HK-2 (cell line): ENCODE measurements around the gene AQP1.

ENCODE experiments used
- DNase-seq: peaks from one replicate; pipeline ENCODE4 v3.0.0-alpha.2; 2018; ENCODE audit not compliant: unreplicated experiment

AQP1 gene

DNA sequence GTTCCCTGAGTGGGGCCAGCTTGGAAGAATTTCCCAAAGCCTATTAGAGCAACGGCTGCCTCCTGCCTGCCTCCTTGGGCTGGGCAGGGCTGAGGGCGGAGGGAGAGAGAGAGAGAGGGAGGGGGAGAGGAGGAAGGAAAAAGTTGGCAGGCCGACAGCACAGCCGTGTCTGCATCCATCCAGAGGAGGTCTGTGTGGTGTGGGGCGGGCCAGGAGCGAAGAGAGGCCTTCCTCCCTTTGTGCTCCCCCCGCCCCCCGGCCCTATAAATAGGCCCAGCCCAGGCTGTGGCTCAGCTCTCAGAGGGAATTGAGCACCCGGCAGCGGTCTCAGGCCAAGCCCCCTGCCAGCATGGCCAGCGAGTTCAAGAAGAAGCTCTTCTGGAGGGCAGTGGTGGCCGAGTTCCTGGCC is at the start of gene AQP1:
Gene AQP1, plus strand, starts transcription at position 293 of the 409 bp plus-strand sequence. Its CDS starts 57 bp downstream, at position 350.
- no peak for DNase-seq

DNA sequence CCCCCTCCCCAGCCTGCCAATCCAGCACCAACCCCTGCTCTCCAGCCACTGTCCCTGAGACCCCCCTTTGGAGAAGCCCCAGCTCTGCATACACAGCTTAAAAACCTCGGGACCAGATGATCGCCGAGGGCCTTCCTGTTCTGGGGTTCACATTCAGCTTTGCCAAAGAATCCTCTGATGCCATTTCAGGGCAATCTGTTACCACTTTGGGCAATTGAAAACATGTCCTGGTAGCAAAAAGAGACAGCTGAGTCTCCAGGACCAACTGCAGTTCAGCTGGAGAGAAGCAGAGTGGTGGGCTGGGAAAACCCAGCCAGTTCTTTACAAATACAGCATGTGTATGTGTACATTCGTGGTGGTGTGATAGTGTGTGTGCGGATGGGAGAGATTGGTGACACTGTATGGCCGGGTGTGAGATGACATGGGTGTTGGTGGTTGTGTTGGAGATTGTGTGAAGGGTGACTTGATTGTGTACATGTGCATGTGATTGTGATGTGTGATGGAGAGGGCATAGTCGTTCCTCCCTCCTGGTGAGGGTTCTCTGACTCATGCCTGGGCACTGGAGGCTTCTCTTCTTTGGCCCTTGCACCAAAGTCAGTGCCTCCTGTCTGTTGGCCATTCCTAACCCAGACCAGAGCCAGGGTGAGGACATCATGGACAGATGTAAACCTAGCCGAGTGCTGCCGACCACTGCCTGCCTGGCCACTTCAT is 48.5 kb upstream of the AQP1 start:
- DNase-seq = no peak

DNA sequence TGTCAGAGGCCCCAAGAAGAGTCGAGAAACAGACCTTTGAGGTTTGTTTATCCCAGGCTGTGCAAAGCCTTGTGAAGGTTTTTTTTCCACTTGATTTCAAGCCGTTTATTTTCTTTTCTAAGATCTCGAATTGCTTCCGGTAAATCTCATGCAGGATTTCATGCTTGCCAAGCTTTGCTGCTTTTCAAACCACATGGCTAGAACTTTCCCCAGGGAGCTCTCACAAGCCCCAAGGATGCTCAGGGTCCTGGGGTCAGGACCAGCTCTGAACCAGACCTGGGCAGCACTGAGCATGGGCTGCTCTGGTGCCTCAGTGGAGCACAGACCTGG is 48.0 kb upstream of the AQP1 start:
- DNase-seq = no peak

DNA sequence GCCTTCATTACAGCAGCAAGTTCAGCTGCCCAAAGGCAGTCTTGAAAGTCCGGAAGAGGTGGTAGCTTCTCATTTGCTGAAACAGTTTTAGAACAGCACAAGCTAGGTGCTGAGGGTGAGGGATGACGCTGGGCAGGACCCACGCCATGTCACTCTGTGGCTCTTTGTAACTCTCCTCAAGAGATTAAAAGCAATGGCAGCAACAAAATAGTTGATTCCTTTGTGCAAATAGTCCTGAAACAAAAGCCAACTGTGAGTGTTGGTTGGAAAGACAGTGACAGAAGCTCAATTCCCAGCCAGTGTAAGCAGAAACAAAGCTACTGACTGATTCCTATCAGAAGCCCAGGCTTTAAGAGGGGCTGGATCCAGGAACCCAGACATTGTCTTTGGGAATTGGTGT is 47.6 kb upstream of the AQP1 start:
- no peak for DNase-seq

DNA sequence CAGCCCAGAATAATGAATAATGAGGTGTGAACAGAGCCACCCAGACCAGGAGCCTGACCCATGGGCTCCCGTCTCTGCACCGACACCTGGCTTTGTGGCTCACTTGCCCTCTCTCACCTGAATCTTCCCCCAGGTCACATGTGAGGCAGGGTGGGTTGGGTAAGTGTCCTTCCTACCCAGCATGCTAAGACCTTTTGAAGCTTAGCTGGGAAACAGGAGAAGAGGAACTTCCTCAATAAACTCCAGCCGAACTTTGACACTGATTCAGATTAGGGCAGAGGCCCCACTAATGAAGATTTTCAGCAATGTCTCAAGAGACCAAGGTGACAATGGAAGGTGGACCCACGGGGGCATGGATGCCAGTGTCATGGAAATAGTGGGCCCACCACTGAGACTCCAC is 46.6 kb upstream of the AQP1 start:
- no peak for DNase-seq

DNA sequence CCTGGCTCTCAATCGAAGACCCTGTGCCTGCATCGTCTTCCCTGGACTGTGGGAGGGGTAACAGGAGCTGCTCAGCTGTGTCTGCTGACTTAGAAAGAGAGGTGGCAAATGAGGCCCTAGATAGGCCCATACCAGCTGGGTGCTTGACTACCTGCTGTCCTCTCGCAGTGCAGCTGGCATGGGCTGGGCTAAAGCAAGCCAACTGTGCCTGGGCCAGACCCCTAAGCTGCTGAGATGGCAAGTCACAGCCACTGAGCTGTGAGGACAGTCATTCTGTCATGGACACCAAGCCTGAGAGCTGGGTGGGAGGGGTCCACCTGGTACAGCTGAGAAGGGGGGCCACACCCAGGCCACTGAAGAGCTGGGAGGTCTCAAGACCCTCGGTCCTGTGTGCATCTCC is 45.8 kb upstream of the AQP1 start:
- DNase-seq = no peak

DNA sequence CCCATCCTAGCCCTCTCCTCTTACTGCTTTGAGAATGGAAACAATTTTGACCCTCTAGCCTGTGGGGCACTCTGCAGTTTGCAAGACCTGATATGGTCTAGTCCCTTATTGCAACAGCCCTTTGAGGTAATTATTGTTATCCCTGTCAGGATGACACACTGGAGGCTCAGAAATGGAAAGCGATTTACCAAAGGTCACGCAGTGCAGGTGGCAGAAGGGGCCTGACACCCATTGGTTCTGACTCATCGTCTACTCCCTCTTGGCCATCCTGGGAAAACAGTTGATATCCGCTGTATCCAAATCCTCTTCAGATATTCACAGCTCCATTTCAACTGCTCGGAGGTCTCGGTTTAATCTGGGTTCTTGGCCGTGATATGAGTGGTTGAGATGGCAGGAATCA is 44.7 kb upstream of the AQP1 start:
- no peak for DNase-seq

DNA sequence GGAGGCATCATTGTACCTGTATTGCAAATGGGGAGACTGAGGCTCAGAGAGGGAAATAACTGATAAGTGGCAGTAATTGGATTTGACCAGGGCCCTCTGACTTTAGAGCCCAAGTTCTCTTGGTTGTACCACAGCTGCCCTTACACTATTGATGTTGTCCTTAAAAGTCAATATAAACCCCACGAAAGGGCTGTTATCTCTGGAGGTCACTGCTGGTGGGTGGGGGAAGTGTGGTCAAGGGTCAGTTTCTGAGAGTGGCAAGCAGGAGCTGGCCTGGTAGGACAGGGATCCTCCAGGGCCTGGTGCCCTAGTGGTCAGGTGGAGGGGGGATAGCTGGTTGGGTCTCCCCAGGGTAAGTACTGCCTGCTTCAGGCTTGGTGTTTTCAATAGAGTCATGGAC is 44.2 kb upstream of the AQP1 start:
- no peak for DNase-seq

DNA sequence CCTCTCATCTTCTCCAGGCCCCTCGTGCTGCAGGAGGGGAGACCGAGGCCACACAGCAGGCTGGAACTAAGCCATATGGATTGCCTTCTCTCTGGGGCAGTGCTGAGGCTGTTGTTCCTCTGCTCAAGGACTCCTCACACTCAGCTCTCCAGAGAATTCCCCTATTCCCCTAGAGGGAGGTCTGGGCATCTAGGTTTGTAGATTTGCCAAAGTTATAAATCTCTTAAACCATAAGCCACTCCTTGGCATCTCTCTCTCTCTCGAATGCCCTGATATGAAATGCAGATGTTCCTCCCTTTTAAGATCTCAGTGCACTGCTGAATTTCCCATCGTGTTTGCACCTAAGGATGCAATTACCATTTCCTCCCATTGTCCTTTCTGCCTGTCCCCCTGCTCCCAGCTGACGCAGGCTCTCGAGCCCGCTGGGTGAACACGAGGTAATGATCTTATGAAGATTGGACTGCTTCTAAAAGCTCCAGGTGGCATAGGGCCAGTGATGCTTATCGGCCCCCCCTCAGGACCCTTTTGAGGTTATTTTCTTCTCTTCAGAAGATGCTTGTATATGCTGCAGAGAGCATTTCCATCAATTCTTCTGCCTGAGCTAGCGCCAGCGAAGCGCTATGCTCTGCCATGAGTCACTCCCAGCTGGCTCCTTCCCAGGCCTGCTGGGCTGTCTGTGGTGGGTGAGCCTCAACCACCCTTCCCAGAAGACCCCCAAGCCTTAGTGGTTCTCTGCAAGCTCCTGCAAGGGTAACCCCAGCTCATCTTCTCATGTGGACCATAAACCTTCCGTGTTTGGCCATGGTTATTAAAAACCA is 41.6 kb upstream of the AQP1 start:
- no peak for DNase-seq

DNA sequence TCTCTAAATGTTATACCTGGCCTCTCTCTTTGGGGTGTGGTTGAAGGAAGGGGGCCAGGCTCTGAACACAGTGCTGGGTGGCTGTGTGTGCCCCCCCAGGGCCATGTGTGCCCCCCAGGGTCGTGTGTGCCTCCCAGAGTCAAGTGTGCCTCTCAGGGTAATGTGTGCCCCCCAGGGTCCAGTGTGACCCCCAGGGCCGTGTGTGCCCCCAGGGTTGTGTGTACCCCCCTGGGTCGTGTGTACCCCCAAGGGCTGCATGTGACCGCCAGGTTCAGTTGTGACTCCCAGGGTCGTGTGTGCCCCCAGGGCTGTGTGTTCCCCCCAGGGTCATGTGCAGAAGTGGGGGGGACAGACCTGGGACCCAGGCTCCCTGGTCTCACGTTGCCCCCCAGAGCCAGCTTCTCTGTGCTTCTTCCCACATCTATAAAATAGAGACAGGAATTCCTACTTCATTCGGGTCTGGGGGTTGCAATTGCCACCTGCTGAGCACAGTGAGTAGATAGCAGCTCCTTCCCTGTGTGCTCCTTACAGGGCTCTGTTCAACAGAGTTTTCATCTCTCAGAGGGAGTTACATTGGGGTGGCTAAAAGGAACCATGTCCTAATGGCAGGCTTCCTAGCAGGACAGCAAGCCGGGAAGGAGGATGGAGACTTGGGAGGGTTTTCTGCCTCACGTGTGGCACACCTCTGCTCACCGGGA is 40.7 kb upstream of the AQP1 start:
- no peak for DNase-seq

DNA sequence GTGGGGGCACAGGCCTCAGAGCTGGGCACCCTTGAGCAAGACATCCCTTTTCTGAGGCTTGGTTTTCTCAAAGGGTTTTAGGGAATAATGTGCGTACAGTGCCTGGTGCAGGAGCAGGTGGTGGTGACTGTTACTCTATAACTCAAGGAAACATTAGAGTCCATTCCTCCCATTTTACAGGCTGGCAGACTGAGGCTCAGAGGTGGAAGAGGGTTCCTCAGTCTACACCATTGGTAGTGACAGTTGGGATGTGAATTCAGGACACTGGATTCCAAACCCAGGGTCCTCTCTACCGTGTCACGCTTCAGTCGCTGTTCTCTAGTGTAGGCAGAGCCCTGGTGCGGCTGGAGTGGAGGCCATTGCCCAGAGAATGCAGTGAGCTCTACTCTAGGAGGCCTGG is 40.0 kb upstream of the AQP1 start:
- no peak for DNase-seq

DNA sequence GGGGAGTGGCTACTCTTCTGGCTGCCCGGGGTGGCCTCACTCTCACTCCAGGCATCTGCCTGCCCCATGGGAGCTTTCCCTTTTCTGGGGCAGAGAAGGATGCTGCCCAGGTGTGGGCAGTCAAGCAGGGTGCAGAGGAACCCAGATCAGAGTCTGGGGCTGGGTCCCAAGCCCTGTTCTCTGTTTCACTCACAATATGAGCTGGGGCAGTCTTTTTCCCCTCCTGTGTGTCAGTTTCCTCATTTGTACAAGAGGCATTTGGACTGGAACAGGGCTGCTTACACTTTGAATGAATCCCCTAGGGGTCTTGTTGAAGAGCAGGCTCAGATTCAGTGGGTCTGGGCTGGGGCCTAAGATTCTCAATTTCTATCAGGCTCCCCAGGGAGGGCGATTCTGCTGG is 38.4 kb upstream of the AQP1 start:
- no peak for DNase-seq

DNA sequence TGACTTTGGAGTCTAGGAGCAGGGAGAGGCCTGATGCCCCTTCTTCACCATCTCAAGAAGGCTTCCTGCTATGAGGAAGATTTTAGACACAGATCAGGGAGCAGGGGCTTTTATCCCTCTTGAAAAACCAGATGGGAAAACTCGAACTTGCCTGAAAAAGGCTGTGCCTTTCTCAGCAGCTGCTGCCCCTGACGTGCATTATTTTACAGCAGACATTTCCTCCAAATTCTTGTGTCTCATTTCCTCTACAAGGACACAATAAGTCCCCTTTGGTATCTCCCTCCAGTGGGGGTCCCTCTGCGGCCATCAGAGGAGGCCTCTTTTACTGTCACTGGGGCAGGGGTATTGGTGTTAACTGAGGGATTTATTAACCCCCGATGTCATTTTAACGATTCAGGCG is 38.0 kb upstream of the AQP1 start:
- no peak for DNase-seq

DNA sequence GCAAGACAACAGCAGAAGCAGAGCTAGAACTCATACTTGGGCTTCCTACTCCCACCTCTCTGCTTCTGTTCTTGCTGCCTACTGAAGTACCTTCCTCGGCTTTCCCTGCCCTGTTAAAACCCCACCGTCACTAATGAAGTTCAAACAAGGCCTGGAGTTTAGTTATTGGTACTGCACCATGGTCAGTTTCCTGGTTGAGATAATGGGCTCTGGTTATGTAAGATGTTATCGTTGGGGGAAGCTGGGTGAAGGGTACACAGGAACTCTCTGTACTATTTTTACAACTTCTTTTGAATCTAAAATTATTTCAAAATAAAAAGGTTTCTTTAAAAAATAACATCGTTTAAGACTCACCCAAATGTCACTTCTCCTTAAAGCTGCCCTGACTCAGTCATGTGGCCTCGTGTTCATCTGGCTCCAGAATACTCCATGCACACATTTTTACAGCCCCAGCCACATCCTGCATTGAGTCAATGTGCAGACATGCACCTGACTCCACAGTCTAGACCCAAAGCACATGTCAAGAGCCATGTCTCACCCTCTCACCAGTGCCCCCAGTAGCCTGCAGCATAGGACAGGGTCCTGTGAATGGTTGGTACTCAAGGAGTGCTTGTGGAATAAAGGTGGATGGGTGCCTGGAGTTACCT is 36.9 kb upstream of the AQP1 start:
- DNase-seq = no peak

DNA sequence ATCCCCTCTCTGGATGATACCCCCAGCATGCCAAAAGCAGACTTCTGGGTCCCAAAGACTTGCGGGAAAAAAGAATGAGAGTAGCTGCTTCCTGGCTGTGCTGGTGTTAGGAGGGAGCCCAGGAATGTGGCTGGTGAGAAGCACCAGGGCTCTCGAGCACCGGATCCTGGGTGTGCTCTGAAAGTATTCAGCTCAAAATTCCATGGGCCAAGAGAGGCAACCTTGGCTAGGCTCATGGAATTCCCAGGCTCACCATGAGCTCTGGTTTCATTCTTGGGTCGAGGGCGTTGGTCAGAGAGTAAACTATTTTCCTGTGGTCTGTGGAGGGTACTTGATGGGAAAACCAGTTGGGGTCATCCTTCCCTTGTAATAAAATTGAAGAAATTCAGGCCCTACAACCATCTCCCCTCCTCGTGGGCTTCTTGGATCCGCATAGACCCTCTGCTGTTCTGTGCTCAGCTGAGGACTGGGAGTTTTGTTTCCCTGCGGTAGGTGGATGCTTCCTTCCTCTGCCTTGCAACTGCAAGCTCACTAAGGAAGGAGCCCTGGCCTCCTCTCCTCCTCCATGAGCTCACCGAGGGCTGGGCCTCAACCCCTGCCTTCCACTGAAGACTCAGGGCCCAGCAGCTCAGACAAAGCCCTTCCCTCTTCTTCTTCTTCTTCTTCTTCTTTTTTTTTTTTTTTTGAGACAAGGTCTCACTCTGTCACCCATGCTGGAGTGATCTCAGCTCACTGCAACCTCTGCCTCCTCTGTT is 34.5 kb upstream of the AQP1 start:
- DNase-seq = no peak

DNA sequence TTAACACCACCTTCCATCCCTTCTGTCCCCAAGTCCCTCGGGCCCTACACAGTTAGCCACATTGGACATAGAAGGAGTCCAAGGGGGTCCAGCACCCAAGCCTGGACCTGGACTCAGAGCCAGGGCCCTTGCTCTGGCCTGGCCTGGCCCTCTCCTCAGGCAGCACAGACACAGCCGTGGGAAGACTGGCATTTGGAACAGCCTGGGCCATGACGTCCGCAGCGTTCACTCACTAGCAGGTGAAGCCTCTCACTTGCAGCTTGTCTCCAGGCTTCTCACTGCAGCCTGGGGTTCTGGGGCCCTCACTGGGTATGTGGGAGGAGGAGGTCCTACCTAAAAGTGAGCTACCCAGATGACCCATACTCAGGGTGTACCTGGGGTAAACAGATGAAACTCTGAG is 33.7 kb upstream of the AQP1 start:
- DNase-seq = no peak

DNA sequence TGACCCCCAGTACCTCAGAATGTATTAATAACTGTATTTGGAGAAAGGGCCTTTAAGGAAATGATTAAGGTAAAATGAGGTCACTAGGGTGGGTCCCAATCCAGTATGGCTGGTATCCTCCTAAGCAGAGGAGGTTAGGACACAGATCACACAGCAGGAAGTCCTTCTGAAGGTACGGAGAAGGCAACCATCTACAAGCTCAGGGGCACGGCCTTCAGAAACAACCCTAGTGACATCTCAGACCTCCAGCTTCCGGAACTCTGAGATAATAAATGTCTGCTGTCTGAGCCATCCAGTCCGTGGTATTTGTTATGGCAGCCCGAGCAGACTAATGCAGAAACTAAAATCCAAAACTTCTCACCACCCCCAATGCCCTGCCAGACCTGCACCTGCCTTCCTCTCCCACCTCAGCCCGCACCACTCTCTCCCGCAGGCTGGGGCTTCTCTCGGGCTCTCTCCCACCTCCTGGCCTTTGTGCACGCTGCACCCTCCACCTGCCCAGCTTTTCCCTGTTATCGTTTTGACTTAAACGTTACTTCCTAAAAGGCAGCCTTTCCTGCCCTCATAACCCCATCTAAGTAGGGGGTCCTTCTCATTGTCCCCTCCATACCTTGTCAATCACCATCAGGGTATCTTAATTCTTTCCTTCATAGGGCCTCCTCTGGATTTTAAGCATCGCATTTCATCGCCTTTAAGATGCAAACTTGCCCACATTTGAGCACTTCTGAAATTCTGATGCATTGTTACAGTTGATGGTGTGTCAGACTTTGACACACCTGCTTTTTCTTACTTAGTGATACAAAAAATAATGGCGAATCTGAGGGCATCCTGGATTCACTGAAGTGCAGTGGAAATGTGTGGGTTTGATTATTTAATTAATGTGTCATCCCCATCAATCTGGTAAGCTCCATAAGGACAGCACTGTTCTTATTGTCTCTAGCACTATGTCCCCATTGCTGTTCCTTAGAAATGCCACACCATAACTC is 32.2 kb upstream of the AQP1 start:
- no peak for DNase-seq

DNA sequence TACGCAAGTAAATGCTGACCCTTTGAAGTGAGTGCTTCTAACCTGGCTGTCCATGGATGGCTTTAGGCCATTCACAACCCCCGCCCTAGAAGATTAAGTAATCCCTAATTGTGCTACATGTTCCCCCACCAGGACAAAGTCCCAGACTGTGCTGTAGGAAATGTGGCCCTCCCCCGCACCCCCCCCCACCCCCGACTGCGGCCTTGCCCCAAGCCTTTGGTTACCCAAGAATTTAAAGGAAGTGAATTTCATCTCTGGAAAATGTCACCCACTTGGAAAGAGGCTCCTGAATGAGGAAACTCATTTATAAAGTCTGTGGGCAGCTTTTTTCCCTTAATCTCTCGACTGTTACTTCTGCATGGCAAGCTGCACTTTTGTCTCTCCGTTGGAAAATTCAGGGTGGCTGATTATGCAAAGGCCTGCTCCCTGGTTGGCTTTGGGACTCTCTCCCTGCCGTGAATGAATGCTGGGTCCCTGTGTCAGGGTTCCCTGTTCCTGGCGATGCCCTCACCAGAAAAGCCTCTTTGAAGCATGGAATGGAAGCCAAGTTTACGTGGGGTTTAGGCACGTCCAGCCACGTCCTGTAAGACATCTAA is 31.4 kb upstream of the AQP1 start:
- no peak for DNase-seq

DNA sequence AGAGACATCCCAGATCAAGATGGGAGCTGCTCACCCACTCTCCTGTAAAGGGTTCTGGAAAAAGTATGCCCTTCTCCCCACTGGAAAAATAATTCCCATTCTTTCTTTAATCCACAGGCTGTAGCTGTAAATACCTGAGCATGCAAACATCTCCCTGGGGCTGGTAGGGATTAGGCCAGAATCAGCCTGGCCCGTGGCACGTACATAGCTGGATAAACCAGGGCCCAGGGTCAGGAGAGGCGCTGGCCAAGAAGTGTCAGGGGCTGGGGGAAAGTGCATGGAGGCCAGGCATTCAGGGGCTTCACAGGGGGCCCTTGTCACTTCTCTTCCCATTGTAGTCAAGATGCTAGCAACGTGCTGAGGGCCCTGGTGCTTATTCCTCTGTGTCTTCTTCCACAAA is 30.7 kb upstream of the AQP1 start:
- DNase-seq = no peak

DNA sequence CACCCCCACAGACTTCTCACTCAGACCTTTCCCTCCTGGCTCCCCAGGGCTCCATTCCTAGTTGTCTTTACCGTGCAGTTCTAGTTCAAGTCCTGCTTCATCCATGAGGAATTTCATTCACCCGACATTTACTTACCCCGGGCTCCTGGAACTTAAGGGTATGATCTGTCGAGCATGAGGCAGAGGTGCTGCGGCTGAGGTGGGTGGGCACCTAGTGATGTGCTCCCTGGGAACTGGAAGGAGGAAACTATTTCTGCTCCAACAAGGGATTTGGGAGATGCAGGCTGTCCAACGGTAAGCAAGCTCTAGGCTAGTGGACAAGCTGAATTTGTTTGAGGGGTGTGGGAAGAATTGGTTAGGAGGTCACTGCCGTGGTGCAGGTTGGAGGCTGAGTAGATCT is 30.2 kb upstream of the AQP1 start:
- DNase-seq = no peak
